Left lung (tissue), 10 donors: Measurements from ENCODE around the gene C10orf71. TPM values are rescaled to one million over a fixed set of nuclear protein-coding genes. Genes with fewer than 3 reads are reported as not detected.

ENCODE experiments used
- ATAC-seq: fragments of 200-7000 bp; cut with Tn5 transposase; one replicate; pipeline ENCODE4 v1.9.1; 2020; ENCODE audit warnings: moderate library complexity
- DNase-seq, 4 donors: peaks; one replicate each; pipeline ENCODE4 v3.0.0-alpha.2; 2013 to 2020
- H3K27ac ChIP-seq, 2 donors: fragments of 200-600 bp; sonication (generic) in 1 of 2; one replicate each; pipeline versions ENCODE4 v1.5.0 to v1.8.0; 2020 to 2021
- H3K27me3 ChIP-seq, 2 donors: fragments of 200-600 bp; sonication (generic) in 1 of 2; one replicate each; pipeline versions ENCODE4 v1.5.0 to v1.8.0; 2020 to 2021
- H3K36me3 ChIP-seq, 2 donors: fragments of 200-600 bp; sonication (generic) in 1 of 2; one replicate each; pipeline versions ENCODE4 v1.5.0 to v1.8.0; 2020 to 2021
- H3K4me1 ChIP-seq, 2 donors: fragments of 200-600 bp; one replicate each; pipeline ENCODE4 v1.8.0; 2021
- H3K4me3 ChIP-seq, 2 donors: fragments of 200-600 bp; sonication (generic) in 1 of 2; one replicate each; pipeline versions ENCODE4 v1.5.0 to v1.8.0; 2020 to 2021; ENCODE audit warnings: mild to moderate bottlenecking in 1 of 2
- H3K9me3 ChIP-seq, 2 donors: fragments of 200-600 bp; sonication (generic) in 1 of 2; one replicate each; pipeline versions ENCODE4 v1.5.0 to v1.8.0; 2020 to 2021
- intact Hi-C, 2 donors: fragments of 100-400 bp; cut with DNase I; formaldehyde crosslinking; loops; one replicate each; pipeline versions ENCODE4 v1.11.2 to v1.14.2; 2022
- polyA plus RNA-seq, 6 donors: library from polyadenylated mRNA; unstranded; fragments of 120-200 nt; gene quantifications; one replicate each; pipeline ENCODE4 v1.2.1, GENCODE V29; 2013; ENCODE audit not compliant: insufficient read length in 6 of 6
- total RNA-seq, 2 donors: library from RNA; stranded (reverse); fragmentation: NEBNext Ultra II Directional; extraction: Animal tissue kit (Norgen Biotek cat#: 25700); gene quantifications; one replicate each; pipeline ENCODE4 v1.2.1, GENCODE V29; 2021
- TF ChIP-seq, protein P1 (sequence below), 2 donors: fragments of 200-600 bp; sonication (generic) in 1 of 2; IDR thresholded peaks; one replicate each; pipeline versions ENCODE4 v1.5.0 to v1.8.0; 2021; ENCODE audit warnings: antibody characterized with exemption in 2 of 2
- donor health status: DM: no; HTN: yes; CAD: no.
- donor health status: DM: no; HTN: no; CAD: no.

The C10orf71 gene
- total and polyA plus RNA-seq, 8 donors: not detected

DNA sequence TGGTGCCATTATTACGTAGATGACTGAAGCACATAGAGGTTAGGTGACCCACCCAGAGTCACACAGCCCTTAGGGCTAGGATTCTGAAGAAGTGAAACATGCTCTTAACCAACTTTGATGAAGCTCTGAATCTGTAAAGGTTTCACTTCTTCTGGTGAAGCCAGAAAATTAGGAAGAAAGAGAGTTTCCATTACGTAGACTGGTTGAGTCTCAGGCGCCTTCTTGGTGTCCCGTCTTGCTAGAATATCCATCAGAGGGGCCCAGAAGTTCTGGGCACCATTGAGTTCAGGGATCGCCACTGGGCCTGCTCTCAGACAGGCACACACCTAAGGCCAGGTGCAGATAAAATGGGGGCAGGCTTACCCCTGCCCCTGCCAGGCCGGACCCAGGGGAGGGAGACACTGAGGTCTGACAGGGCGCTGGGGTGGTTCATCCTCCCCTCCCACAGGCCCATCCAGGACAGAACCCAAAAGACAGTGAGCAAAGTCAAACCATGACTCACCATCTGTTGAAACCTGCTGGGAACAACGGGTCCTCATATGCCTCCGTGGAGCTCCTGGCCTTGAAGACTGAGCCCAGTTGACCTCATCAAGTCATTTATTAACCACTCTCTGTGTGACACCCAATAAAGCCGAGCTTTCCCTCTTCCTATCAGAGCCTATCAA, 63.8 kb downstream of the C10orf71 start:
- Histone ChIP-seq H3K4me3 (no peak overlapping the region), H3K4me1 (peaks cover 2 to 22% of the 10 kb centered on the region in 2 donors), H3K27me3 (no peaks in the 10 kb centered on the region), H3K36me3 (no peaks in the 10 kb centered on the region), H3K27ac (no peak overlapping the region), H3K9me3 (no peaks in the 10 kb centered on the region)
- intact Hi-C loops: no loop called here
- TF ChIP-seq, protein P1, sequence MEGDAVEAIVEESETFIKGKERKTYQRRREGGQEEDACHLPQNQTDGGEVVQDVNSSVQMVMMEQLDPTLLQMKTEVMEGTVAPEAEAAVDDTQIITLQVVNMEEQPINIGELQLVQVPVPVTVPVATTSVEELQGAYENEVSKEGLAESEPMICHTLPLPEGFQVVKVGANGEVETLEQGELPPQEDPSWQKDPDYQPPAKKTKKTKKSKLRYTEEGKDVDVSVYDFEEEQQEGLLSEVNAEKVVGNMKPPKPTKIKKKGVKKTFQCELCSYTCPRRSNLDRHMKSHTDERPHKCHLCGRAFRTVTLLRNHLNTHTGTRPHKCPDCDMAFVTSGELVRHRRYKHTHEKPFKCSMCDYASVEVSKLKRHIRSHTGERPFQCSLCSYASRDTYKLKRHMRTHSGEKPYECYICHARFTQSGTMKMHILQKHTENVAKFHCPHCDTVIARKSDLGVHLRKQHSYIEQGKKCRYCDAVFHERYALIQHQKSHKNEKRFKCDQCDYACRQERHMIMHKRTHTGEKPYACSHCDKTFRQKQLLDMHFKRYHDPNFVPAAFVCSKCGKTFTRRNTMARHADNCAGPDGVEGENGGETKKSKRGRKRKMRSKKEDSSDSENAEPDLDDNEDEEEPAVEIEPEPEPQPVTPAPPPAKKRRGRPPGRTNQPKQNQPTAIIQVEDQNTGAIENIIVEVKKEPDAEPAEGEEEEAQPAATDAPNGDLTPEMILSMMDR (IDR thresholded peaks at IDR 0.05): no peak
- ATAC-seq: peak; percentile 7
- DNase-seq: no peak

DNA sequence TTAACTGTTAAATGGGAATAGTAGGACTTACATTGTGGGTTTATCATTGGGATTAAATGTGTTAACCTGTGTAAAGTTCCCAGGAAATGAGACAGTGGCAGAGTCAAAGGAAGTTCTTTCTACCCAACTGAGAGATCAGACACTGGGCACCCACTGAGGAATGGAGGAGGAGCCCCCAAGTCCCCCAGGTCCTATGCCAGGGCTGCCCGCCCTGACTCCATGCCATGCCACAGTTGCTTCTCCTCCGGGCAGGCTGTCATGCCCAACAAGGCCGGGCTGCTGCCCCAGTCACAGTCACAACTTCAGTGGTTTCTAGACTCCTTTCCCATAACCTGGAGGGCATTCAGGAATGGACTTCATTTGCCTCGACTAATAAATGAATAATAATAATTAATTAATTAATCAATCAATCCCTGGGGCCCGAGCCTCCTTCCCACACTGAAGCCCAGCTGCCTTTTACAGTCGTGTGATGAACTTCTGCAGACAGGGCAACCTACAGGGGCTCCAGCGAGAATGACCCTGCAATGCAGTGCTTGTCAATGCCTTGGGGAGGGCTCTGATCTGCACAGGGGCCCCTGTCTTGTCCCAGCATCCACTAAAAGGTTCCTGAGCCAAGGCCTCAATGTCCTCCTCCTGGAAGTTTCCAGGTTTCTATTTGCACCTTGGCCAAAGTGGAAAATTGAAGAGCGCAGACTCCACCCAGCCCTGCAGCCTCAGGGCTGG, 64.5 kb downstream of the C10orf71 start:
- H3K9me3 ChIP-seq: no peaks in the 10 kb centered on the region
- DNase-seq: no peak
- intact Hi-C loops: no loop called here
- peaks cover 2 to 22% of the 10 kb centered on the region in 2 donors for H3K4me1 ChIP-seq
- H3K27ac ChIP-seq: no peak overlapping the region
- no peak overlapping the region for H3K4me3 ChIP-seq
- TF ChIP-seq, protein P1 (IDR thresholded peaks at IDR 0.05): no peak
- H3K27me3 ChIP-seq: no peaks in the 10 kb centered on the region
- no peaks in the 10 kb centered on the region for H3K36me3 ChIP-seq
- ATAC-seq: peak; percentile 27

DNA sequence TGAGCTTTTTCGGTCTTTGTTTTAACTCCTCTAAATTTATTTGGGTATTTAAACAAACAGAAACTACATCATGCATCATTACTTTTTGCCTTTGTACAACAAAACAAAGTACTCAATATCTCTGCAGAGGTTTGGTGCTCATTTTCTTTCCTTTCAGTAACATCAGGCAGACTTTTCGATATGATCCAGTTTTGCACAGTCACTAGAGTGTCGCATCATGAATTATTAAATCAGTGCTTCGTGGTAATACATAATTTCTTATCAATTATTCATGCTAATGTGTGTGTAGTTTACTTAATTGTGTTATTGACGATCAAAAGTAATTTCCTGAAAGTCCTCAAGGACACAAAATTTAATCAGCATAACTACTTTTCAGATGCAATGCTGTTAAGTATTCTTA, 65.1 kb downstream of the C10orf71 start:
- Histone ChIP-seq H3K36me3 (no peaks in the 10 kb centered on the region), H3K4me1 (peaks cover 2 to 22% of the 10 kb centered on the region in 2 donors), H3K27me3 (no peaks in the 10 kb centered on the region), H3K9me3 (no peaks in the 10 kb centered on the region), H3K27ac (no peak overlapping the region), H3K4me3 (no peak overlapping the region)
- TF ChIP-seq, protein P1 (IDR thresholded peaks at IDR 0.05): no peak
- no peak for ATAC-seq
- intact Hi-C loops: no loop called here
- no peak for DNase-seq

DNA sequence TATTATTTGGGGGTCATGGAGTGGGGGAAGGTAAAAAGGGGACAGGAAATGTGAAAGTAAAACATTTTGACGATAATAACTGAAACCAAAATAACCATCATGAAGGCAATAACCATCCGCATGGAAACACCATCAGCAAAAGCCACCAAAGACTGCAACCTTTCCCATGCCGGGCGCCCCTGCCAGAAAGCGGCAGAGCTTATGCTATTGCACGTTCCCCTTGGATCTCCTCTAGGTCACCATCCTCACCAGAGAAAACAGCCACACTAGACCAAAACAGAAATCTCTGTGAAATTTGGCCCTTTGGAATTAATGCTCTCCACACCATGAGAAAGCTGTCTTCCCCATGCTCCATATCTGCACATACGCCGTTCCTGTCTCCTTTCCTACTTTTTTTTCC, 65.8 kb downstream of the C10orf71 start:
- intact Hi-C loops: no loop called here
- H3K27me3 ChIP-seq: no peaks in the 10 kb centered on the region
- H3K9me3 ChIP-seq: no peaks in the 10 kb centered on the region
- H3K4me1 ChIP-seq: peaks cover 2 to 16% of the 10 kb centered on the region in 2 donors
- no peaks in the 10 kb centered on the region for H3K36me3 ChIP-seq
- no peak overlapping the region for H3K4me3 ChIP-seq
- TF ChIP-seq, protein P1 (IDR thresholded peaks at IDR 0.05): no peak
- H3K27ac ChIP-seq: no peak overlapping the region
- ATAC-seq (no peak), DNase-seq (no peak)

DNA sequence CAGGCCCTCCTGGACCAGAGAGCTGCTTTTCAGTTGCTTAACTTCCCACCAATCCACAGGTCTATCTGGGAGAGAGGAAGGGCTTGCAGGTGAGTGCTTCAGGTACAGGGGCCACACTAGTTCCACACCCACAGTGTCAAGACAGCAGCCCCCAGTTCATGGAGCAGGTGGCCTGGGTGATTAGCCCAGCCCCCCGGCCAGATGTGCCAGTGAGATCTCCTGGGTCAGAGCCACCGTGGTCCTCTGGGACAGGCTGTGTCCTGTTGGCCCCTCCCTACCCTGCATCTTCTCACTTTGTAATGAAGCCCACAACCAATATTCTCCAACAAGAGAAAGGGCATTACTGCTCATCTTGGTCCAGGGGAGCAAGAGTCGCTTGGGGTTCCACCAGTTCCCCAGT, 66.3 kb downstream of the C10orf71 start:
- TF ChIP-seq, protein P1 (IDR thresholded peaks at IDR 0.05): no peak
- no peaks in the 10 kb centered on the region for H3K27me3 ChIP-seq
- no peak overlapping the region for H3K27ac ChIP-seq
- H3K4me3 ChIP-seq: no peak overlapping the region
- intact Hi-C loops: no loop called here
- no peaks in the 10 kb centered on the region for H3K36me3 ChIP-seq
- no peaks in the 10 kb centered on the region for H3K9me3 ChIP-seq
- H3K4me1 ChIP-seq: peaks cover 1 to 11% of the 10 kb centered on the region in 2 donors
- ATAC-seq (peak; percentile 19), DNase-seq (no peak)
